Upper lobe of right lung (tissue), 1 donor: ENCODE results near the gene SLC1A2. TPM values are rescaled to one million over a fixed set of nuclear protein-coding genes. Genes with fewer than 3 reads are reported as not detected.

Source experiments
- ATAC-seq: fragments of 200-7000 bp; cut with Tn5 transposase; one replicate; pipeline ENCODE4 v1.9.1; 2020; ENCODE audit warnings: mild to moderate bottlenecking, moderate library complexity
- DNase-seq: peaks from one replicate; pipeline ENCODE4 v3.0.0-alpha.2; 2020
- H3K27ac ChIP-seq: fragments of 200-600 bp; one replicate; pipeline ENCODE4 v1.8.0; 2022
- H3K27me3 ChIP-seq: fragments of 200-600 bp; one replicate; pipeline ENCODE4 v1.8.0; 2022; ENCODE audit warnings: mild to moderate bottlenecking
- H3K36me3 ChIP-seq: fragments of 200-600 bp; one replicate; pipeline ENCODE4 v1.8.0; 2022
- H3K4me1 ChIP-seq: fragments of 200-600 bp; one replicate; pipeline ENCODE4 v1.8.0; 2022
- H3K4me3 ChIP-seq: fragments of 200-600 bp; one replicate; pipeline ENCODE4 v1.8.0; 2022; ENCODE audit warnings: mild to moderate bottlenecking
- H3K9me3 ChIP-seq: fragments of 200-600 bp; one replicate; pipeline ENCODE4 v1.8.0; 2022
- CTCF ChIP-seq: fragments of 200-600 bp; IDR thresholded peaks from one replicate; pipeline ENCODE4 v1.8.0; 2022; ENCODE audit warnings: antibody characterized with exemption
- intact Hi-C: fragments of 100-400 bp; cut with DNase I; formaldehyde crosslinking; loops from one replicate; pipeline ENCODE4 v1.11.0; 2022
- total RNA-seq: library from RNA; stranded (reverse); fragmentation: NEBNext Ultra II Directional; extraction: Animal tissue kit (Norgen Biotek cat#: 25700); gene quantifications from one replicate; pipeline ENCODE4 v1.2.1, GENCODE V29; 2021
- donor health status: DM: no; HTN: yes; CAD: no; lungs with severe emphysema.

SLC1A2 gene
- total RNA-seq, 1 donor from 2014 or later, result 2.5 TPM

- Histone ChIP-seq H3K4me3 (no peak overlapping the region), H3K27me3 (peaks cover 11% of the 10 kb centered on the region), H3K27ac (no peak overlapping the region), H3K36me3 (no peaks in the 10 kb centered on the region), H3K9me3 (no peaks in the 10 kb centered on the region), H3K4me1 (peaks cover 14% of the 10 kb centered on the region)
- intact Hi-C loops, result no loop called here
- DNase-seq, result no peak
- no peak for TF ChIP-seq CTCF
- ATAC-seq, result peak; percentile 53
Measured at GRCh38 chr11:35427071-35427470, 7.7 kb upstream of the SLC1A2 start.

GRCh38 chr11:35426351-35426750 is 7.0 kb upstream of the SLC1A2 start:
- no peaks in the 10 kb centered on the region for H3K9me3 ChIP-seq
- ATAC-seq (no peak), DNase-seq (no peak)
- no peak for TF ChIP-seq CTCF
- peaks cover 14% of the 10 kb centered on the region for H3K4me1 ChIP-seq
- H3K36me3 ChIP-seq, result no peaks in the 10 kb centered on the region
- H3K27me3 ChIP-seq, result peaks cover 18% of the 10 kb centered on the region
- H3K4me3 ChIP-seq, result no peak overlapping the region
- intact Hi-C loops, result no loop called here
- H3K27ac ChIP-seq, result no peak overlapping the region

GRCh38 chr11:35425603-35426212 is 6.3 kb upstream of the SLC1A2 start:
- DNase-seq (no peak), ATAC-seq (no peak)
- Histone ChIP-seq H3K27me3 (peaks cover 24% of the 10 kb centered on the region), H3K27ac (no peak overlapping the region), H3K36me3 (no peaks in the 10 kb centered on the region), H3K4me1 (peaks cover 14% of the 10 kb centered on the region), H3K4me3 (no peak overlapping the region), H3K9me3 (no peaks in the 10 kb centered on the region)
- no peak for TF ChIP-seq CTCF
- intact Hi-C loops, result no loop called here

- DNase-seq (no peak), ATAC-seq (no peak)
- Histone ChIP-seq H3K27ac (no peak overlapping the region), H3K4me3 (no peak overlapping the region), H3K4me1 (peaks cover 25% of the 10 kb centered on the region), H3K27me3 (peaks cover 33% of the 10 kb centered on the region), H3K36me3 (no peaks in the 10 kb centered on the region), H3K9me3 (no peaks in the 10 kb centered on the region)
- TF ChIP-seq CTCF, result no peak
- intact Hi-C loops, result no loop called here
Measured at GRCh38 chr11:35424157-35424940, 5.0 kb upstream of the SLC1A2 start.

GRCh38 chr11:35420371-35420770 is 1.0 kb upstream of the SLC1A2 start:
- DNase-seq (peak; percentile 69), ATAC-seq (peak; percentile 8)
- TF ChIP-seq CTCF, result no peak
- Histone ChIP-seq H3K4me1 (peaks cover 12% of the 10 kb centered on the region), H3K27me3 (peaks cover 60% of the 10 kb centered on the region), H3K9me3 (no peaks in the 10 kb centered on the region), H3K36me3 (no peaks in the 10 kb centered on the region), H3K27ac (no peak overlapping the region), H3K4me3 (peak overlapping the region; percentile 46)
- intact Hi-C loops, result no loop called here
